Eye (tissue), 1 donor: ENCODE data around the gene CASZ1.

Experiments used
- DNase-seq: peaks from one replicate; pipeline ENCODE4 v3.0.0-alpha.2; 2015

CASZ1 gene

DNA sequence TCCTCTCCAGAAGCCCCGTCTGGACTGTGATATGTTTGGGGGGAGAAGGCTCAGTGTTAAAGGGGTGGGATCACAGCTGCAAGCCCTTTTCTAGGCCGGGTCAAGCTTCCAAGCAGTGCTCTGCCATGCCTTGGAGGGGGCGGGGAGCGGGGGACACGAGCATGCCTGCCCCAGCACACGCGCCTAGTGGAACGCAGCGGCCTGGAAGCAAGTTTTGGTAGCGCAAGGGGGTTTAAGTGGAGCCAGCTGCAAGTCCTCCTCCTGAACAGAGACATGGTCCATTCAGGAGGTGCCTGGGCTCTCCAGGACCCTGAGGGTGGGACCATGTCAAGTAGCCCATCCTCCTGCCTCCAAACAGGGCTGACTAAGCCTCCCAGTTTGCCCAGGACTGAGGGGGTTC lies 112.2 kb downstream of the CASZ1 start:
- DNase-seq: peak; percentile 48

DNA sequence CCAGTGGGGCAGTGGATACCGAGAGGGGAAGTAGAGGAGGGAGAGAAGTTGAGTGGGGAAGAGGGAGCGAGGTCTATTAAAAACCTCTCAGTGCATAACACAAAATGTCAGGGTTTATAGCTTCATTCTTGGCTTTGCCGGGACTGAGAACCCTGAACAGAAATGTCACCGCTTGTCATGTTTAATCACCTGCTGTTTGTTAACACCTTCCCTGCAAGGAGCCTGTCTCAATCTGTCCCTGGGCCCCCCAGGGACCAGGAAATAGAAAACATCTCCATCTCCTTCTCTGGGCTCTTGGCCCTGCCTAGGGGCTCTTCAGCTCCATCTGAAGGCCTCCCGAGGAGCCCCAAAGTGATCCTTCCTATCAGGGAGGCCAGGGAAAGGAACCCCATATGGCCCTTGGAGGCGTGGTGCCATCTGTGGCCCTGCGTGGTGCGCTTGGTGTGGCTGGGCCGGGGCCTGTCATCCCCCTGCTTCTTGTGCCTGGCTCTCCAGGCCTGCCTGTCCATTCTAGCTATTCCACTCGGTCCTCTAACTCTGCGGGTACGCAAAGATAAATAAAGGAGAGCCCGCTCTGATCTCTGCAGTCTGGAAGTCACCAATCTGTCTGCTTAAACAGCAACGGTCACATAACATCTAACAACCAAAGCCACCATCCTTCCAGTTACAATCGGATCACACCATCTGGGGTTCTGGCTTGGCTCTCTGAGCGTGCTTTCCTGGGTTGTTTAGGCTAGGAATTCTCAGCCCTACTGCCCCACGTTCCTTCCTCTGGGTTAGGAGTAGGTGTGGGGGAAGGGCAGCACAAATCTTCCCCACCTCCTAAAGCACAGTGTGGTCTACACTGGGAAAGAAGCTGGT lies 113.8 kb downstream of the CASZ1 start:
- DNase-seq: peak; percentile 38

DNA sequence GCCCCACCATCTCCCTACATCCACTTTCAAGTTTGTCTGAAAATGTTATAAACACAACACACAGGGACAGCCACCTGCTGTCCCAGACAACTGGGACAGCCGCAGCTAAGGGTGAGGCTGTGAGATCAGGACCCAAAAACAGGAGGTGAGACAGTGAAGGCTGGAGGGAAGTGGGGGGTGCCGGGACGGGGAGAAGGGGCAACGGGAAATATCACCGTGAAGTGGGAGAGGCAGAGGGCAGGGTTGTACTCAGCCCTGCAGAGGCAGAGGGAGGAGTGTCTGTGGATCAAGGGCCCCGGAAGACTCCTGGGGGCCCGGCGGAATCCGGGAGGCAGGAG lies 114.4 kb downstream of the CASZ1 start:
- DNase-seq: no peak

DNA sequence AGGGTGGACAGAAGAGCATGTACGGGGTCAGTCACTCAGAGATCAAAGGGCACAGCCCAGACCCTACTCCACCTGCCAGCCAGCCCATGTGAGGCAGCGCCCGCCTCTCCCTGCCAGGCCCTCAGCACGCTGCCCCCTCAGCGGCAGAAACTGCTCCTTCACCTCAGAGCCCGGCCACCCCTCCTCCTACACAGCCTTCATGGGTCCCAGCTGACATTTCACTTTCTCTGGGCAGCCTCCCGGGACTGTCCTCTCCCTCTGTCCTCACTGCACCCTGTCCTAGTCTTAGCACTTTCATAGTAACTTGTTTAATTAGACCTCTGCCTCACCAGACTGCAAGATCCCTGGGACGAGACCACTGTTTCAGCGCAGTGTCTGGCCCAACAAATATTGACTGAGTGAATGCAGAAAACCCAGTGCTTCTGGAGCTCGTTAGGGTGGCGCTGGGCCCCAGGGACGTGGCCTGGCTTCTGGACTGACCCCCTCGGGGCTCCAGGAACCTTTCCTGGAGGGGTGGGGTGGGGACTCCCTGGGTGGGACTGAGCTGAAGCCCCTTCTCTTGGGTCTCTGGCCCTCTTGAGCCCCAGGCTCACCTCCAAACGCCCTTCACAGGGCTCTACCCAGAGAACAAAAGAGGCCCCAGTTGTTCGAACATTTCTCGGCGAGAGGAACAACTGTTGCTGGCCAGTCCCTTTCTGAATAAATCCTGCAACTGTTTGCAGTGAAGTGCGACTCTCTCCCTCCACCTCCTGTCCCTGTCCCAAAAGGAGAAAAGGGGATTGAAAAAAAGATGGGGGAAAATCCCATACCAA lies 114.9 kb downstream of the CASZ1 start:
- peak; percentile 58 for DNase-seq

DNA sequence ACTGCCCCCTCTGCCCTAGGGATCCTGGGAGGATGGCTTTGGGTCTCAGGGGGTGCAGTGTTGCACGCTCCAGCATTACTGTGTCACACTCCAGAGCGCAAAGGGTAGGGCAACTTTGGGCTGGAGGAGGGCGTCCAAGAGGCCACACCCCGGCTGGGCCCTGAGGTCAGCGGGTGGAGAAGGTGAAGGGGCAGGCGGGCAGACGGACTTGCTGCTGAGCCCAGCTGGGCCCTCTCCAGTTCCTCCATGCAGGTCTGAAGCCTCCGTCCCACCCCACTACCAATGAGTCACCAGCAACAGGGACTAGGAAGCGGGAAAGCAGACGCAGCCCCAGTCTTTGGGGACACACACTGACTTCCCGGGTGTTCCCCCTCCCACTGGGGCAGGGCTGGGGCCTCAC lies 116.0 kb downstream of the CASZ1 start:
- peak; percentile 8 for DNase-seq

DNA sequence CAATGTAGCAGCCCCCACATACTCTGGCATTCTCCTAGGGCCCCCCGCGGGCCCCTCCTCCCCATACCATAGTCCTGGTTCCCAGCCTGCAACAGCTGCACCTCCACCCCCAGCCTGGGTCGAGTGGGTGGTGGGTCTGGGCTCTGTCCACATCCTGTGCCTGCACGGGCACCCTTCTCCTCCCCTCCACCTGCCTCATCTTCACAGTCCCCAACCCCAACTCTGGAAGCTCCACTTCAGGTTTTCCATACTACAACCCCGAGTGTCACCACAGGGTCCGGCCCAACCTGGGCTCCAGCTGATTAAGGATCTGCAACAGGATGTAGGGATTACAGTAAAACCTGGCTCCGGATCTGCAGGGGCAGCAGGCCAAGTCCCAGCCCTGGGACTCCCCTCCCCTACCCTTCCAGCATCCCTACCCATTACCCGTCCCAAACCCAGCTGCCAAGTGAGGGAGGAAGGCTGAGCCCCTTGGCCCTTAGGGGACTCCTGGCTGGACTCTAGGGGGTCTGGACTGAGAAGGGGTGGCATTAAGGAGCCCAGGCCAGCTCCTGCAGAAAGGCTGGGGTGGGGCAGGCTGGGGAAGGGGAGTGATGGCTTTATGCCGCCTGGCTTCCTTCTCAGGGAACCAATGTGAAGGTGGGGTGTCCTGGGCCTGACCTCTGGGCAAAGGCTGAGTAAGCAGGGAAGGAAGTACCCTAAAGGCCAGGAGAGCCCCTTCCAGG lies 116.8 kb downstream of the CASZ1 start:
- DNase-seq: peak; percentile 92

DNA sequence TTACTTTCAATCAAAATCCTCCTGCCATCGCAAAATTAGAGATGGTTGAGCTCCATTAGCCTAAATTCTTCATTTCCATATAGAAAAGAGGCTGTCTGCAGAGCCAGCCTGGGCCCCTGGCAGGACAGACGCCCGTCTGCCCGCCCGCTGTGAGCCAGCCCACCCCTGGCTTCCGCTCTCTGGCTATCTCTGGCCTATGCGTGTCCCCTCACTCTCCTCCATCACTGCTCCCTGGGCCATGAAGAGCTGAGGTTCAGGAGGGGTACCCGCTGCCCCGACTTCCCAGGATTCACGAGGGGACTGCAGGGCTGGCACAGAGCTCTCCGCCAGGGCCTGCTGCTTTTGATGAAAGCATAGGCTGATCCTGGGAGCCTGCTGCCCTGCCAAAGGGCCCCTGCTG lies 117.6 kb downstream of the CASZ1 start:
- peak; percentile 64 for DNase-seq

DNA sequence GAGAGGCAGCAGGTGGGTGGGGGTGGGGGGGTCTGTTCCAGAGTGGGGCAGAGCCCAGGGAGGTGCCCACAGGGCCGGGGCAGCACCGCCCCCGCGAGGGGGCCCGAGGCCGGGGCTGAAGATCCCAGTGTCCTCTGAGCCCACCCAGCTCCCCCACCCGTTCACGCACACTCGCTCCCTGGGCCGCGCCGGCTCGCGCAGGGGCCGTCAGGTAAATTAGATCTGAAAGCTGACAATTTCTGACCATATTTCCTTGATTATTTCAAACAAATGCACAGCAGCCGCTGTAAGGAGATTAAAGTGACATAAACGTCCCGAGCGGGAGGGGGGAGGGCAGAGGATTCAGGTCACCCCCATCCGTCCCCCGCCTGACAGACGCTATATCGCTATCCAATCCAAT lies 118.0 kb downstream of the CASZ1 start:
- DNase-seq: peak; percentile 63

DNA sequence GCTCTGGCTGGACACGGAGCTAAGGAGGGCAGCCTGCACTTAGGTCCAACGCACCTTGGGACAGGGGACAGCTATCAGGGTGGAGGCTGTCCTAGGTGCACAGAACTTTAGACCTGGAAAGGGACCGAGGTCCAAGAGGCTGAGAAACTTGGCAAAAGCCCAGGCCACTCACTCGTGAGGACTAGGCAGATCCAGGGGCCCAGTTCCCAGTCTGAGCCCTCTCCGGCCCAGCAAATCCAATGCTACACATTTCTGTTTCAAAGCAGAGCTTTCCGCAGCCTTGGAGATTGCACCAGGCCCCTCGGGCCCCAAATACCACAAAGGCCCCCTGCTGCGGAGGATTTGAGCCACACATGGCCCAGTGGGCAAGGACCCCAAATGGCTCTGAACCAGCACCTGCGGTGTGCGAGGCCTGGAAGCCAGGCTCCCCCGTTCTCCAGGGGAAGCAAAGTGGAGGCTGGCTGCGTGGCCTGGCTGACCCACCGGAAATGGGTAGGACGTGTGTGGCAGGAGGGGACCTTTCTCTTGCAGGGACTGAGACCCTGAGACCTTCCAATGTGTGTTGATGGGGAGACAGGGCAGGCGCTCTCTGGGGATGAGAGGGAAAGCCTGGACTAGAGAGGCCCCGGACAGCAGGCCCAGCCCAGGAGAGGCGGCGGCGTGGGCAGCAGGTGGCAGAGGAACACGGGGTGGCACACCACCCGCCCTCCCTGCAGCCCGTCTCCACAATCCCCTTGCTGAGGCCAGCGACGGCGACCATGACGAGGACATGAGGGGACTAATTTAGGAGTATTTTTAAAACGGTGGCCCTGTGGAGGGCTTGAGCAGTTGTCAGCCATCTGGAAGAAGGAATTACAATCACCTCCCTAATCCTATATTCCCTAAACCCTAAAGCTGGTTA lies 118.7 kb downstream of the CASZ1 start:
- peak; percentile 72 for DNase-seq

DNA sequence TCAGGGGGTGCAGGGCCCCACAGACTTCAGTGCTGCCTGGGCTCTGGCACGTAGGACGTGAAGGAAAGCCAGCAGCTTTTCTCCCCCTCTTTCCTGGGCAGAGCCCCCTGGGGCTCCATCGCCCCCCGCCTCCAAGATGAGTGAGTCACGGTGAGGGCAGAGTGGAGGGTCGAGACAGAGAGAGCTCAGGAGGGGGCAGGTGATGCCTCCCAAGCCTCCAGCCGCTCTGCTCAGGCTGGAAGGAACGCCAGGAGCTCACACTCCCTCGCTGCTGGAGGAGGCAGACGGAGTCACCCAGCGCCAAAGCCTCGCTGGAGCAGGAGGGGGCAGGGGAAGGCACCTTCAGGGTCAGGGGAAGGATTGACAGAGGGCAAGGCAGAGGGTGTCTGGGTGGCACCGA lies 119.5 kb downstream of the CASZ1 start:
- peak; percentile 63 for DNase-seq

DNA sequence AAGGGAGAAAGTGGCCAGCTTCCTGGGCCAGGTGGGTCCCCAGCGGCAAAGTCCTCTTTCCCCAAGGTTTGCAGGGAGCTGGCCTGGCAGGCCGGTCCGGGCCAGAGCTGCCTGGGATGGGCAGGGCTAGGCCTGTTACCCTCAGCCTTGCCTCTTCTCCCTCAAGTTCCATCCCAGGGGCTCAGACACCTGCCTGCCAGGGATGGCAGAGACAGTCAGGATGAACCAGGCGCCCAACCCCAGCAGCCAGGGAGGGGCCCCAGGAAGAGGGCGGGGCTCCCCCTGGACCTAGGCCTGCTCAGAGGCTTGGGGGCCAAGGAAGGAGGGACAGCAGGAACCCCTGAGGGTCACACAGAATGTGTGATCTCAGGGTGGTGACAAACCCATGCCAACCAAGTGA lies 120.6 kb downstream of the CASZ1 start:
- no peak for DNase-seq

DNA sequence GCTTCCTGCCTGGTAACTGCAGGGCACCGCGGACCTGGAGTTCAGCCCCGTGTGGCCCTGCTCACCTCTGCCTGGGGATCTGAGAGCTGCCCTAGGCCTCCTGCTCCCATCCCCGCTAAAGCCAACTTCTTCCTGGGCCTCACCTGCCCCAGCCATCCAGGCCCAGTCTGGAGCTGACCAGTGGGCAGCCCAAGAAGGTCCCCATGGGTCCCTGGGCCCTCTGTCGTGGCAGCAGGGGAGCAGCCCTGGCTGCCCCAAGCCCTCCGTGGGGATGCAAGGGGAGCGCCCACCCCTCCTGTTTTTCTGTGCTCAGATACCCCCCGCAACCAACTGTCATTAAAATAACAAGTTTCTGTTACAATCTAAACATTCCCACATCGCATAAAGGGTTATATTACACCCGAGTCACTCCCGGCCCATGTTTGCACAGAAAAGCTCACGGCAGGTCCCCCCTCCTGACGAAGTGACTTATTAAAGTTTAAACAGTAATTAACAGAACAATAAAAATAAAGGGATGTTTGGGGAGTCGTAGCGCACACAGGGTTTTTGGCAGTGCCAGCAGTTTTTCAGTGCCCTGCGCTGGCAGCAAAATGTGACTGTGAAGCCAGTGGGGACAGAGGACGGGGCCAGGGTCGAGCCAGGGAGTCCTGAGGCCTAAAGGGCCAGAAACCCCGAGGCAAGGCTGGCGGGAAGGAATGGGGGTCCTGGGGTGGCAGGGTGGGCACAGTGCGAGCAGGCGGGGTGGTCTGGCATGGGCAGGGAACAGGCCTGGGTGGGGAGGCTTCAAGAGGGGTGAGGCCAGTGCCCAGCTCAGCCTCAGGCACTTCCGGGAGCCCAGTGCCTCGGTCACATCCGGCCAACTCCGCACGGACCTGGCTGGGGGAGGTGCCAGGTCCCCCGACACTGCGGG lies 121.5 kb downstream of the CASZ1 start:
- peak; percentile 14 for DNase-seq

DNA sequence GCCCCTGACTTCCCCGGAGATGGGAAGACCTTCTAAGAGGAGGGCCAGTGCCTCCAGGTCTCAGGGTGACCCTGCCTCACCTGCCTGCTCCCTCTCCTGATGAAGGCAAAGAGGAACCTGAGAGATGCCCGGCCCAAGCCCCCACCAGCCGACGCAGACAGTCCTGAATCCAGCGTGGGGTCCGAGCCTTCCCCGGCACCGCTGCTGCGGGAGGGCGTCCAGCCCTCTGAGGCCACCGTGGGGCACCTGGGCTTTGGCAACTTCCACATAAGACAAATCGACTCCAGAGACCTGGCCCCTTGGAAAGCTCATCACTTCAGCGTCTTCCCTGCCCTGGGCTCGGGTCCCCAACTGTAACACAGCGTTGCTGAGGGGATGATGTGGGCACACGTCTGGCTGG lies 122.2 kb downstream of the CASZ1 start:
- no peak for DNase-seq

DNA sequence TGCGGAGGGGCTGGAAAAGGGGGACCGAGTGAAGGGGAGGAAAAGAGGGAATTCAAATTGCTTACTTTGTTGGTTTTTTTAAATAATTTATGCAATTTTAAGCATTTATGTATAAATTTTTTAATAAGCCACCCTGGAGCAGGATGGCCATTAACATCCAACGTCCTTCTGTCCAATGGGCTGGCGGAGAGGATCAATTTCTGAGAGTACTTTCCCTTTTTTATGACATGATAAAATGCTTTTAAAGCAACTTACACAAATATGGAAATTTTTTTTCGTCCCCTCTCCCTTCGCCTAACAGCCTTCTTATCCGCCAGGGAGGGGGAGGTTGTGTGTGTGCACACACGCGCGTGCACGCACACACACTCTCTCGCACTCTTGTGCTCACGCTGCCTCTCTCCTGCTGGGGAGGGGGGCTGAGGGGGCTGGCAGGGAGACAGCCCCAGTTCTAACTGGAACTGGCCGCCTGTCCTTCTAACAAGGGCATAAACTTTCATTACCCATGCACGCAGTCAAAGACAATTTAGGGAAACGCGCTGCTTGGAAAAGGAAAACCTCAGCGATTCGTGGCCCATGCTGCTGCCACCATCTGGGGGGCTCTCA lies 123.2 kb downstream of the CASZ1 start:
- DNase-seq: peak; percentile 61

DNA sequence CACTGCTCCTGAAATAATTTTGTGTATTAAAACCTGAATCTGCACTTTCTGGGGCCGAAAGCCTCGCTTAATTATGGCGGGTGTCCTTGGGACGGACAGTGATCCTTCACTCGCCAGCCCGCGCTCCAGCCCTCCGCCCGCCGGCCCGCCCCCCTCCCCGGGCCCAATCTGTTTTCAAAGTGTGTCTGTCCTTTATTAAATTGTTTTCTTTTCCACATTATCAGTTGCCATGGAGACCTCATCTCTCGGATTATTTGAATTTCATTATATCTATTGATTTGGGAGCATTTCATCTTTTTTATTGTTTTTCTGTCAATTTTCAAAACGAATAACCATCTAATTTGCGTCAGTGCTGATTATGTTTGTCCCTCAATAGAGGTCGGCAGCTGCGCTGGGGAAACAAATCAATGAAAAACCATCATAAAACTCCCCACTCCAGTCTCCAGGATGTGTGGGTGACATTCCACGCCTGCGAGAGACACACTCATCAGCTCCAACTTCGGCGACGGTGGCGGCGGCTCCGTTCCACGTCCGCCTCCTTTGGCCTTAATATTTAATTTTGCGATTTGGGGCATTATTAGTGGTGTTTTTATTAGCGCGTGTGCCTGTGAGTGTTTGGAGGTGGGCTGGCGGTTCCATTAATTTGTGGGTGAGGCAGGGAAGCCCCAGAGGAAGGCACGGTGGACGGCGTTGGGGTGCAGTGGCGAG lies 123.9 kb downstream of the CASZ1 start:
- DNase-seq: peak; percentile 73

DNA sequence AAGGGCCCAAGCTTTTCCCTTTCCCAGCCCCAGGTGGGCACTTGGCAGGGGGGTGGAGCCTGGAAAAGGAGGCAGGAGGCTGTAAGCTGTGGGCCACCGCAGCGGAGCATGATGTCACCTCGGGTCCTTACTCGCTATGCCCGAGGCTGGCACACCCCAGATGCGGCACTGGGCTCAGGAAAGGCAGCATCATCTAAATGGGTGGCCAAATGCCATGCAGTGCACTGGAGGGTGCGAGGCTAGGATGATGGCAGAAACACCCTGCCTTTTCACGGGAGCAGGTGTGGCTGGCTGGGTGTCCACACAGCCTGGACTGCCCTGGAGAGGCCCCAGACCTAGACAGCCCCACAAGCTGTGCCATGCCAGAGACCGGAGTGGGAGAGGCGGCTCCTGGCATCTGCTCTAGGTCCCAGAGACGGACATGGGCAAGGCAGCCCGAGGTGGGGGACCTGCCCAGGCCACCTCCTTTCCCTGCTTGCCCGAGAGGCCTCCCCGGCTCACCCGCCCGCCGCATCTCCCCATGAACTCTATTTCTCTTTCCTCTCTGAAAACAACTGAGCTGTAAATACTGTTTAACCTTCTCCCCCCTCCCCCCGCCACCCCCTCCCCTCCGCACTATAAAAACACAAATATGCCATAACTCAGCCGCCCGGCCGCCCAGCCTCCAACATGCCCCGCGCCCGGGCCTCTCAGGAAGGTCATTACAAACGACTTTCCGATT lies 124.7 kb downstream of the CASZ1 start:
- DNase-seq: peak; percentile 74

DNA sequence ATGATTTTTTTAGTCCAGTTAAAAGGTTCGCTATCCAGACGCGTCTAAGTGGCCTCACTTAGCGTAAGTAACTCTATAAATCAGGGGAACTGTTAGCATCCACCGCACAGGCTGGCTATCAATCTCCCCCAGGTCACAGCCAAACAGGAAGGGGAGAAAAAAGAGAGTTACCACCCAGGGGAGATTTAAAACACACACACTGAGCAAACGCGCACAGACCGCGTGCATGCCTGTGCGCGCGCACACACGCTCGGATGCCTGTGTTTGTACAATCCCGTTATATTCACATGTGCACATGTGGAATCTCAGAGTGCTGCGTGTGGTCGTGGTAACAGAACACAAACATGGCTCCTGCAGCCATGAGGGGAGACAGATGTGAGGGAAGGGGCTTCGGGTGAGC lies 125.4 kb downstream of the CASZ1 start:
- peak; percentile 84 for DNase-seq

DNA sequence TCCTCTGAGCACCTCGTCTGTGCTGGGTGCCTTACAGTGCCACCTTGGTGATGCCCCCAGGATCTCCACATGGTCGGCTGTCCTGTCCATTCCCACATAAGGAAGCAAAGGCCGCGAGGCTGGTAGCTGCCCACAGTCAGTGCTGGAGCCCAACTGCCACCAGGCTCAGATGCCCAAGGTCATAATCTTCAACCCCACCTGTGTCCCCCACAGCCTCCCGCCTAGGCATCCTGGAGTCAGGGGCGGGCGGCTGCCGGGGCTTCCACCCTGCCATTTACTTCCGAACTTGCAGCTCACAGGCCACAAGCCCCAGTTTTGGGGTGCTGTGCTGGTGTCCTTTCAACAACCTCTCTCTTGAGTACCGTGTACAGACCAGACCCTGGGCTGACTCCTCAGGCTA lies 126.3 kb downstream of the CASZ1 start:
- DNase-seq: no peak

DNA sequence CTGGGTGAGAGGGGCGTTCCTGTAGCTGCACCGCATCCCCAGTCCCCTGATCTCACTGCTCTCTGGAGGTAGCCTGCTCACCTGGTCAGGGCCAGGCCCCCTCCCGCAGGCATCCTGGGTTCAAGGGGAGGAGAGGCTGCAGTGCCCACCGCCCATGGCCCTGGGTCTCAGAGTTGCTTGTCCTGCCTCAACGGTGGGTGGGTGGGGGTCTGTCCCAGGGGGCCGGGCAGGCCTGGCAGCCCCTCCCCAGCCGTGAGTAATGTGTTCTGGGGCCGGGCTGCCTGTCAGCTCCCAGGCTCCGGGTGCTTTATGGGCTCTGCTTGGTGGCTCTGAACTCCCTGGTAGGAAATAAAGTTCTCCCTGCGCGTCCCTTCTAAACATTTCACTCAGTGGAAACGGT lies 126.9 kb downstream of the CASZ1 start:
- DNase-seq: no peak
